Measurements from ENCODE around the gene ATP1A3.

Gene ATP1A3

DNA sequence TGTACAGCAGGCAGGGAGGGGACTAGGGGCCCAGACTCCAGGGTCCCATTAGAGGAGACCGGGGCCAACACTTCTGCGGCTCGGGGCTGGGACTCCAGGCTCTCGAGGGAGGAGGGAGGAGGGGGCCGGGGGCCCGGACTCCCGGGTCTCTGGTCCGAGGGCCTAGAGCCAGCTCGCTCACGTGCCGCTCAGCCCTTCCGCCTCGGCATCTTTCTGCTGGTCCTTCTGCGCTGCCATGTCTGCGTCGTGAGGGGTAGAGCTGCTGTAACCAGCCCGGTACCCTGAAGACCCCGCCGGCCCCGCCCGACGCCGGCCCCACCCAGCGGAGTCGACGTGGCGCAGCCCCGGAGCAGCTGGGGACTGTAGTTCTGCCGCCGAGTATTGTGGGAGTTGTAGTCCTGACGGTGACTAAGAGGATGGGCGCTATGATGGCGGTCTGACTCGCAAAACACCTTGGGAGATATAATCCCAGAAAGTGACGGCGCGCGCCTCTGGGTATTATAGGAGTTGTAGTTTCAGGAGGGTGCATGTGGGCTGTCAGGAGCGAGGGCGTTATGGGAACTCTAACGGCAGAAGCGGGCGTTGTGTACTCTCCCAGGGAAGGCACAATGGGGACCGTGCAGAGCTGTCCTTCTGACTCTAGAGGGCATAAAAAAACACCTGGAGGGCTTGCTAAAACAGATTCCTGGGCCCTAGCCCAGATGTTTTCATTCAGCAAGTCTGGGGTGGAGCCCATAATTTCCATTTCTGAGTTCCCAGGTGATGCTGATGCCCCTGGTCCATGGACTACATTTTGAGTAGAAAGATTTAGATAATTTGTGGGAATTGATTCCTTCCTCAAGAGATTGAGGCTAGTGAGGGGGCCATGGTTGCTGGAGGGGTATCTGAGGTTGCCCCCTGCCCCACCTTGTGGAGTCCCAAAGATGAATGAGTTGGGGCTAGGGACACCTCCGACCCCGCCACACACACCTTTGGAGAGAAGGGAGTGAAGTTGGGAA lies 34.7 kb downstream of the ATP1A3 start, which contains the start of gene RABAC1:
RABAC1 (minus strand) TSS at position 266 of the 998 bp plus-strand sequence; CDS start at position 237, 29 bp downstream.
- peak; percentile 88 for ATAC-seq (replicated peaks)

DNA sequence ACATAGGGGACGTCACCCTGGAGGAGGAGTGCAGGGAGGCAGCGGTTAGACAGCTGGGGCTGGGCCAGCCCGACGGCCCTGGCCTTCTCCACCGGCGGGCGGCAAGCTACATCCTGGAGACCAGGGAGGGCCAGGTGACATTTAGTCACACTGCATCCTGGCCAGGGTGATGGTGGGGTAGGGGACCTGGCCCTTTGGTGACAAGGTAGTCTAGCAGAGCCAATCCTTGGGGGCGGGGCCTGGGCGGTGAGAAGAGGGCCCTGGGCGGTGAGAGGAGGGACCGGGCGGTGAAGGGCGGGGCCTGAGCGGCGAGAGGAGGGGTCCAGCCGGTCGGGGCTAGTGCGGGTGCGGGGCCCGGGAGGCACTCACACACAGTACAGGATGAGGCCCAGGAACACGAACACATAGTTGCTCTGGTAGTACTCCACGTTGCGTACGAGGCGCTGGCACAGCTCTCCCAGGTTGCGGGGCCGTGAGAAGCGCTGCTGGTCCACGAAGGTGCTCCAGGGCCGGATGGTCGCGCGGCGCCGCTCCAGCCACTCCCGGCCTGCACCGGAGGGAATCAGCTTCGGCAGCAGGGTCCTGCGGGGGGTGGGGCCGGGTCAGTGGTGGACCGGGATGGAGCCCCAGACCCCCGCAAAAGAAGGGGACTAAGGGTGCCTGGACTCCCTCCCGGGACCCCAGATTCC lies 35.5 kb downstream of the ATP1A3 start:
- DNase-seq, result peak; percentile 70 to 75 (median 73)
- no peaks in the 10 kb centered on the region for H3K27me3 Mint-ChIP-seq
- peak; percentile 59 for ATAC-seq (replicated peaks)
- H3K4me3 Mint-ChIP-seq, result peak overlapping the region; percentile 83
- H3K4me1 Mint-ChIP-seq (ENCODE audit: low read depth in 2 of 2), result peaks cover 20% of the 10 kb centered on the region in 2 donors
- H3K36me3 Mint-ChIP-seq (ENCODE audit: insufficient read depth), result peaks cover 26% of the 10 kb centered on the region
- H3K9me3 Mint-ChIP-seq, result no peaks in the 10 kb centered on the region
- H3K27ac Mint-ChIP-seq, result peak overlapping the region; percentile 93

More for the DNA sequence above, 34.7 kb downstream of the ATP1A3 start, which contains the start of gene RABAC1:
- peak; percentile 77 to 85 (median 78) for DNase-seq
- Mint-ChIP-seq H3K4me3 (peak within 1 kb of the TSS; percentile 83), H3K27me3 (no peaks in the 10 kb centered on the region), H3K27ac (peak within 1 kb of the TSS; percentile 93), H3K9me3 (no peaks in the 10 kb centered on the region), H3K36me3 (ENCODE audit: insufficient read depth) (peaks cover 22% of the 10 kb centered on the region), H3K4me1 (ENCODE audit: low read depth in 2 of 2) (peaks cover 20% of the 10 kb centered on the region in 2 donors)

DNA sequence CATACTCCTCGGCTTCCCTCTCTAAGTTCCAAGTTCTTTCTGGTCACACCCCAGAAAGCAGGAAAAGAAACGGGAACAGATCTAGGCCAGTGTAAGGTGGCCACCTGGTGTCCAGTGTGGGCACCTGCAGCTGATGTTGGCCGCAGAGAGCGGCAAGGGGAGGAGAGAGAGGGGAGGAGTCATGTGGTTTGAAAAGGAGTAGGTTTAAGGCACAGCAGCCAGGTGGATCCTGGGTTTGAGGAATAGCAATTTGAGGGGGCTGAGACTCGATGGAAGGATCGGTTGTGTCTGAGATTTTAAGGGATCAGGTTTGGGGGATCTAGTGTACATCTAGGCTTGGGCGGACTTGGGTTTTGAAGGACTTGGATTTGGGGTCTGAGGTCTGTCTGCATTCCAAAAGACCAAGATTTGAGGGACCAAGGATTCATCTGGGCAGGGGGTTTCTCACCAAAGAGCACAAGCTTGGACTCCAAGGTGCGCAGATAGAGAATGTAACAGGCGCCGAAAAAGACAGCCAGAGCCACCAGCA lies 36.1 kb downstream of the ATP1A3 start:
- DNase-seq (peak in 1 of 3 experiments; percentile 30), ATAC-seq (replicated peaks) (peak; percentile 18)
- Mint-ChIP-seq H3K4me1 (ENCODE audit: low read depth in 2 of 2) (peaks cover 20% of the 10 kb centered on the region in 2 donors), H3K4me3 (peak overlapping the region; percentile 83), H3K27ac (peak overlapping the region; percentile 93), H3K27me3 (no peaks in the 10 kb centered on the region), H3K9me3 (no peaks in the 10 kb centered on the region), H3K36me3 (ENCODE audit: insufficient read depth) (peaks cover 26% of the 10 kb centered on the region)

DNA sequence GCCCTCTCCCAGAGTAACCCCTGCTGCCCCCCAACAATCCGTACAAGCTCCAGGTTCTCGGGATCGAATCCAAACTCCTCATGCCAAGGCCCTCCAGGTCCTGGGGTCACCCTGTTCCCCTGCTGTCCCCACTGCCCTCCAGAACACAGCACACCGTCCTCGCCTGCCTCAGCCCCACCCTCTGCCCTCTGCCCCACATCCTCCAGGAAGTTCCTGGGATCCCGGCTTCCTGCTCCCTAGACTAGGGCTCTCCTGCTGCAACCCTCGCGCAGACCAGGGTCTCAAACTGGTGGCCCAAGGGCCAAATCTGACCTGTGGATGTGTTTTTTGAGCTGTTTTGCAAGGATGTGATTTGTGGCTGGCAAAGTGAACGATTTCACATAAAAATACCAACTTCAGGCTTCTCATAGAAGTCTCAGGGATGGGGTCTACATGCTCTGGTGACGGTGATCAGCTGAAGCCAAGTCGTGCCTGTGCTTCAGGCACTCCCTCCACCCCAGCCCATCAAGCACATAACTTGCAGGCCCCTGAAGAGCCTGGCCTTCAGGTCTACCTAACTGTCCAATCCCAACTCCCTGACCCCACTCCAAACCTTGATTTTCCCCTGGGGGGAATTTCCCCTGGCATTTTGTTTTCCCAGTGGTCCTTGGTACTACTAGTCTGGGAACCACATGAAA lies 36.7 kb downstream of the ATP1A3 start:
- Mint-ChIP-seq H3K36me3 (ENCODE audit: insufficient read depth) (peaks cover 31% of the 10 kb centered on the region), H3K27ac (peak overlapping the region in 1 of 2 donors; percentile 93), H3K4me1 (ENCODE audit: low read depth in 2 of 2) (peaks cover 20% of the 10 kb centered on the region in 2 donors), H3K27me3 (no peaks in the 10 kb centered on the region), H3K9me3 (no peaks in the 10 kb centered on the region), H3K4me3 (peak overlapping the region; percentile 83)
- ATAC-seq (replicated peaks) (no peak), DNase-seq (no peak)

DNA sequence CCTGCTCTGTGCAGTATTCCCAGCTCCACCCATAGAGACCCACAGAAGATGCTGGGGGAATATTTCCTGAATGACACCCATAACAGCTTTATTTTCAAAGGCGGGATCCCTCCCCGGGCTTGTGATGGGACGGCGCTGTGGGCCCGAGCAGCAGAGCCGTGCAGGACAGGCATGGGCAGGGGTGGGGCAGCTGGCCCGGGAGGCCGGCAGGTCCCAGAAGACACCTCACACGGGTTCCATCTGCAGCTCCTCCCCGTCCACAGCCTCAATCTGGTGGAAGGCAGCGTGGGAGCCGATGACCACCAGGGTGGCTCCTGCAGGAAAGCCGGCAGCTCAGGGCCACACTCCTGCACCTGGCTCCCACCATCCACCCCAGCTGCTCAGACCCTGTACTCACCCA lies 37.4 kb downstream of the ATP1A3 start:
- no peak for DNase-seq
- Mint-ChIP-seq H3K27me3 (no peaks in the 10 kb centered on the region), H3K27ac (no peak overlapping the region), H3K4me3 (peak overlapping the region in 1 of 2 donors; percentile 10), H3K36me3 (ENCODE audit: insufficient read depth) (peaks cover 37% of the 10 kb centered on the region), H3K9me3 (no peaks in the 10 kb centered on the region), H3K4me1 (ENCODE audit: low read depth in 2 of 2) (peaks cover 23% of the 10 kb centered on the region in 2 donors)
- no peak for ATAC-seq (replicated peaks)

DNA sequence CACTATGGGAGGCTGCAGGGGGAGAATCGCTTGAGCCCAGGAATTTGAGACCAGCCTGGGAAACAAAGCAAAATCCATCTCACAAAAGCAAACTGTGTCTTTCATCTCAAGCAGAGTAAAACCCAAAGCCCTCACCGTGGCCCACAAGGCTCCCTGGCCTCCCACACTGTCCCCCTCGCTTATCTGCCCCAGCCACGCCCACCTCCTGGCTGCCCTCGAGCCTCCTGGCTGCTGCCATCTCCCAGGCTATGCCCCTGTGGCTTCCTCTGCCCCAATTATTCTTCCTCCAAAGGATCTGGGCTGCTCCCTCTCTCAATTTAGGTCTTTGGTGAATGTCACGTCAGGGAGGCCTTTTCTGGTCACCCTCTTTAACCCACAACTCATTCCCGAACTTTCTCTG lies 38.5 kb downstream of the ATP1A3 start:
- ATAC-seq (replicated peaks) (no peak), DNase-seq (no peak)
- Mint-ChIP-seq H3K4me1 (ENCODE audit: low read depth in 2 of 2) (peaks cover 27 to 28% of the 10 kb centered on the region in 2 donors), H3K27me3 (no peaks in the 10 kb centered on the region), H3K27ac (peak overlapping the region in 1 of 2 donors; percentile 42), H3K36me3 (ENCODE audit: insufficient read depth) (peaks cover 44% of the 10 kb centered on the region), H3K9me3 (no peaks in the 10 kb centered on the region), H3K4me3 (no peak overlapping the region)

- peak overlapping the region; percentile 14 to 34 for H3K4me3 Mint-ChIP-seq
- H3K27ac Mint-ChIP-seq, result peak overlapping the region in 1 of 2 donors; percentile 88
- H3K27me3 Mint-ChIP-seq, result no peaks in the 10 kb centered on the region
- H3K4me1 Mint-ChIP-seq (ENCODE audit: low read depth in 2 of 2), result peaks cover 29 to 30% of the 10 kb centered on the region in 2 donors
- DNase-seq, result peak; percentile 88 to 89 (median 89)
- ATAC-seq (replicated peaks), result peak; percentile 79
- H3K9me3 Mint-ChIP-seq, result no peaks in the 10 kb centered on the region
- peaks cover 42% of the 10 kb centered on the region for H3K36me3 Mint-ChIP-seq (ENCODE audit: insufficient read depth)
Observed at GRCh38 chr19:41951686-41952172, 42.3 kb downstream of the ATP1A3 start.

- H3K27ac Mint-ChIP-seq, result peak overlapping the region; percentile 93 to 100
- DNase-seq (no peak), ATAC-seq (replicated peaks) (no peak)
- no peaks in the 10 kb centered on the region for H3K9me3 Mint-ChIP-seq
- H3K4me3 Mint-ChIP-seq, result peak overlapping the region; percentile 75 to 85
- H3K27me3 Mint-ChIP-seq, result peaks cover 0 to 11% of the 10 kb centered on the region in 2 donors
- H3K4me1 Mint-ChIP-seq (ENCODE audit: low read depth in 2 of 2), result peaks cover 50 to 60% of the 10 kb centered on the region in 2 donors
- H3K36me3 Mint-ChIP-seq (ENCODE audit: insufficient read depth), result peaks cover 42% of the 10 kb centered on the region
Observed at GRCh38 chr19:41947091-41947490, 46.9 kb downstream of the ATP1A3 start.

GRCh38 chr19:41945135-41945766 lies 48.8 kb downstream of the ATP1A3 start:
- DNase-seq (peak; percentile 88 to 91 (median 91)), ATAC-seq (replicated peaks) (peak; percentile 86)
- Mint-ChIP-seq H3K4me1 (ENCODE audit: low read depth in 2 of 2) (peaks cover 51 to 65% of the 10 kb centered on the region in 2 donors), H3K9me3 (no peaks in the 10 kb centered on the region), H3K27ac (peak overlapping the region; percentile 93 to 100), H3K27me3 (peaks cover 13 to 29% of the 10 kb centered on the region in 2 donors), H3K36me3 (ENCODE audit: insufficient read depth) (peaks cover 34% of the 10 kb centered on the region), H3K4me3 (peak overlapping the region; percentile 65 to 66)

DNA sequence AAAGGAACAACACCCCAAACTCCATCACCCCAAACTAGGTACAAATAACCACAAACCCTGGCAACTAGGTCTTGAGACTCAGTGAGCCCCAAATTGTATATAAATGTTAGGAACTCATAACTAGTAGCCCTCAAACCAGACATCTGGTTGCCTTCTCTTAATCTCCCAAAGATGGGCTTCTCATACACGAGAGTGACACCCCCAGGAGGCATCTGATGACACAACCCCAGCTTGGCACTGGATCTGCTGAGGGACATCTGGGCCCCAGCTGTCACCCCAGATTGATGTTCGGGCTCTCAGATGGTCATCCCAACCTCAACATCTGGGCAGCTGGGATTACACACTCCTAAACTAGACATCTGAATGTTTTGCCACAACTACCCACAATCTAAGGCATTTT lies 49.7 kb downstream of the ATP1A3 start:
- Mint-ChIP-seq H3K27ac (peak overlapping the region; percentile 93 to 100), H3K27me3 (peaks cover 14 to 33% of the 10 kb centered on the region in 2 donors), H3K4me1 (ENCODE audit: low read depth in 2 of 2) (peaks cover 49 to 62% of the 10 kb centered on the region in 2 donors), H3K4me3 (peak overlapping the region; percentile 65 to 66), H3K36me3 (ENCODE audit: insufficient read depth) (peaks cover 34% of the 10 kb centered on the region), H3K9me3 (no peaks in the 10 kb centered on the region)
- ATAC-seq (replicated peaks), result peak; percentile 0
- peak in 1 of 3 experiments; percentile 36 for DNase-seq

DNA sequence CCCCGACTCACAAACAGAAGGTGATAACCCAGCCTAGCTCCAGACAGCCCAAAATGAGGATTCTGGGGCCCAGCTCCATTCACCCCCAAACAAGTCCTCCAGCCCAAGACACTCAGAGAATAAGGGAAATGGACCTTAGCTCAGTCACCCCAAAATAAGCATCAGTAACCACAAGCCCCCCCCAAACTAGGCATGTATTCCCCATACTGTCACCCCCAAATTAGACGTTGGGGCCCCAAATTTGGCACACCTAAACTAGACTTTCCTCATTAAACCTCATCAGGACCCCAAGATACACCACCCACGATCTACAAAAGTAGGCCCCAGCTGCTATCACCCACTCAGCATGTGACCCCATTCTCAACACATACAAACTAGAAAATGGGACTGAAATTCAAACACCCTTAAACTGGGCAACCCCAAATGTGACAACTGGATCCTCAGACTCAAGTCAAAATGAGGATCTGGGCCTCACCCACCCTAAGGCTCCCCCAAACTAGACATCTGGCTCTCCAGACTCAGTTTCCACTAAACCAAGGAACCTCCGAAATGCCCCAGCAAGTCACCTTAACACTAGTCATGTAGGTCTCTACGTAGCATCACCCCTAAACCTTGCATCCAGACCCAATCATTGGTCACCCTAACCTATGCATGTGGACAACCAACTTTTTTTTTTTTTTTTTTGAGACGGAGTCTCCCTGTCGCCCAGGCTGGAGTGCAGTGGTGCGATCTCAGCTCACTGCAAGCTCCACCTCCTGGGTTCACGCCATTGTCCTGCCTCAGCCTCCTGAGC lies 52.4 kb downstream of the ATP1A3 start:
- Mint-ChIP-seq H3K27me3 (peaks cover 16 to 46% of the 10 kb centered on the region in 2 donors), H3K4me1 (ENCODE audit: low read depth in 2 of 2) (peaks cover 40 to 53% of the 10 kb centered on the region in 2 donors), H3K9me3 (no peaks in the 10 kb centered on the region), H3K4me3 (peak overlapping the region; percentile 74 to 80), H3K27ac (peak overlapping the region; percentile 46 to 95), H3K36me3 (ENCODE audit: insufficient read depth) (peaks cover 20% of the 10 kb centered on the region)
- no peak for ATAC-seq (replicated peaks)
- no peak for DNase-seq

Measured in effector memory CD8-positive, alpha-beta T cell (primary cell).